GM23338 (cell line): ENCODE data around the gene LCE1F. TPM values are rescaled to one million over a fixed set of nuclear protein-coding genes. Genes with fewer than 3 reads are reported as not detected.
A peak's percentile ranks its signal among the peaks of the same experiment; 100 is the strongest.

Source experiments
- ATAC-seq: fragments of 200-7000 bp; cut with Tn5 transposase; 3 replicates; pipeline ENCODE4 v1.9.1; 2020
- DNase-seq: peaks from one replicate; pipeline ENCODE4 v3.0.0-alpha.2; 2015; ENCODE audit warnings: low spot score
- H2AFZ ChIP-seq: fragments of 200-600 bp; sonication (generic); 2 replicates; pipeline ENCODE4 v1.8.0; 2016; ENCODE audit warnings: antibody characterized with exemption, mild to moderate bottlenecking, moderate library complexity
- H3F3A ChIP-seq: fragments of 200-600 bp; sonication (generic); replicated peaks from 2 replicates; pipeline ENCODE4 v1.8.0; 2017; ENCODE audit warnings: antibody characterized with exemption, mixed run types, low read depth
- H3K27ac ChIP-seq: fragments of 200-600 bp; sonication (generic); 2 replicates; pipeline ENCODE4 v1.6.1; 2016; ENCODE audit warnings: low read depth
- H3K27me3 ChIP-seq: fragments of 200-600 bp; sonication (generic); 2 replicates; pipeline ENCODE4 v1.8.0; 2016; ENCODE audit warnings: mild to moderate bottlenecking, mixed run types, moderate library complexity; ENCODE audit not compliant: insufficient read depth
- H3K36me3 ChIP-seq: fragments of 200-600 bp; sonication (generic); 2 replicates; pipeline ENCODE4 v1.8.0; 2016; ENCODE audit warnings: mild to moderate bottlenecking; ENCODE audit not compliant: insufficient read depth
- H3K4me1 ChIP-seq: fragments of 200-600 bp; sonication (generic); 2 replicates; pipeline ENCODE4 v1.8.0; 2016; ENCODE audit warnings: mild to moderate bottlenecking, moderate library complexity; ENCODE audit not compliant: insufficient read depth
- H3K4me2 ChIP-seq: fragments of 200-600 bp; sonication (generic); 2 replicates; pipeline ENCODE4 v1.7.1; 2017; ENCODE audit warnings: mixed run types
- H3K4me3 ChIP-seq: fragments of 200-600 bp; sonication (generic); 2 replicates; pipeline ENCODE4 v1.6.1; 2016; ENCODE audit warnings: mixed run types
- H3K79me2 ChIP-seq: fragments of 200-600 bp; sonication (generic); replicated peaks from 2 replicates; pipeline ENCODE4 v1.8.0; 2017; ENCODE audit warnings: mild to moderate bottlenecking; ENCODE audit not compliant: insufficient read depth
- H3K9me2 ChIP-seq: fragments of 200-600 bp; sonication (generic); 2 replicates; pipeline ENCODE4 v1.8.0; 2017; ENCODE audit not compliant: insufficient read depth
- H4K20me1 ChIP-seq: fragments of 200-600 bp; sonication (generic); replicated peaks from 2 replicates; pipeline ENCODE4 v1.8.0; 2017; ENCODE audit warnings: mild to moderate bottlenecking; ENCODE audit not compliant: insufficient read depth
- H3K27ac Mint-ChIP-seq: 2 replicates; pipeline ENCODE4 v1.8.0; 2020; ENCODE audit warnings: inconsistent platforms, mild to moderate bottlenecking, moderate library complexity, mixed read lengths
- H3K27me3 Mint-ChIP-seq: 3 replicates; pipeline ENCODE4 v1.8.0; 2022; ENCODE audit warnings: low read depth, mild to moderate bottlenecking, moderate library complexity, mixed read lengths, inconsistent platforms; ENCODE audit not compliant: insufficient read depth, poor library complexity
- H3K36me3 Mint-ChIP-seq: 3 replicates; pipeline ENCODE4 v1.8.0; 2021; ENCODE audit warnings: low read depth, mild to moderate bottlenecking, inconsistent platforms, moderate library complexity, mixed read lengths
- H3K4me1 Mint-ChIP-seq: 3 replicates; pipeline ENCODE4 v1.8.0; 2020; ENCODE audit warnings: mild to moderate bottlenecking, inconsistent platforms, mixed read lengths
- H3K4me3 Mint-ChIP-seq: 3 replicates; pipeline ENCODE4 v1.8.0; 2021; ENCODE audit warnings: moderate library complexity, mild to moderate bottlenecking, inconsistent platforms, mixed read lengths
- H3K9me3 Mint-ChIP-seq: 3 replicates; pipeline ENCODE4 v1.8.0; 2020; ENCODE audit warnings: moderate library complexity, mild to moderate bottlenecking, inconsistent platforms, mixed read lengths
- CTCF ChIP-seq, 2 experiments: fragments of 200-600 bp in 1 of 2; sonication (generic) in 1 of 2; conservative IDR thresholded peaks; 2 replicates each; pipeline versions ENCODE4 v1.5.1 to v1.6.1; 2016 to 2017; ENCODE audit warnings: antibody characterized with exemption in 2 of 2, low read depth in 2 of 2, mild to moderate bottlenecking in 2 of 2, moderate library complexity in 1 of 2
- JUNB ChIP-seq: IDR thresholded peaks from one replicate; pipeline ENCODE4 v1.6.1; 2016; ENCODE audit warnings: antibody characterized with exemption; ENCODE audit not compliant: unreplicated experiment
- POLR2AphosphoS5 ChIP-seq: IDR thresholded peaks from 2 replicates; pipeline ENCODE4 v1.6.1; 2016; ENCODE audit warnings: antibody characterized with exemption, low read depth
- REST ChIP-seq: IDR thresholded peaks from one replicate; pipeline ENCODE4 v1.6.1; 2018; ENCODE audit warnings: antibody characterized with exemption; ENCODE audit not compliant: unreplicated experiment
- ZNF114 ChIP-seq: fragments of 250-450 bp; sonication (Bioruptor Pico); IDR thresholded peaks from 2 replicates; pipeline ENCODE4 v1.5.0; 2020; ENCODE audit warnings: mild to moderate bottlenecking, moderate library complexity
- ZNF462 ChIP-seq: fragments of 250-450 bp; sonication (Bioruptor Pico); IDR thresholded peaks from 2 replicates; pipeline ENCODE4 v1.5.0; 2020; ENCODE audit warnings: mild to moderate bottlenecking, moderate library complexity
- polyA plus RNA-seq: library from polyadenylated mRNA; unstranded; fragments of >200 nt; fragmentation: Nextera tagmentation; extraction: Ambion mirVana; gene quantifications from 2 replicates; pipeline ENCODE4 v1.2.1, GENCODE V29; 2016
- total RNA-seq: library from RNA; depleted of rRNA; stranded (reverse); fragments of >200 nt; shearing (Covaris generic); gene quantifications from 2 replicates; pipeline ENCODE4 v1.2.3, GENCODE V29; 2014

LCE1F gene
- total and polyA plus RNA-seq, 2 experiments from 2014 or later, result not detected

- Histone ChIP-seq H3K9me2 (peaks cover 2% of the 10 kb centered on the region; the same call in 1 of the 2 replicates), H3K4me2 (no peak overlapping the region), H3K27me3 (no peaks in the 10 kb centered on the region), H3K36me3 (no peaks in the 10 kb centered on the region), H3K27ac (no peak overlapping the region), H3K4me1 (no peaks in the 10 kb centered on the region), H4K20me1 (no peaks in the 10 kb centered on the region), H2AFZ (peak overlapping the region; percentile 74; the same call in 1 of the 2 replicates), H3K4me3 (no peak overlapping the region), H3F3A (no peaks in the 10 kb centered on the region), H3K79me2 (no peaks in the 10 kb centered on the region)
- DNase-seq, result peak; percentile 81
- ATAC-seq, result peak; percentile 86
- TF ChIP-seq CTCF (conservative IDR thresholded peaks at IDR 0.05; ENCODE audit: low read depth in 2 of 2) (peak; percentile 70 to 71), REST (no peak), ZNF114 (CRISPR knock-in tag) (no peak), JUNB (no peak), ZNF462 (no peak), POLR2AphosphoS5 (no peak)
- Mint-ChIP-seq H3K4me1 (no peaks in the 10 kb centered on the region), H3K4me3 (no peak overlapping the region), H3K9me3 (peaks cover 5% of the 10 kb centered on the region; the same call in 2 of the 3 replicates), H3K27ac (no peak overlapping the region), H3K27me3 (peaks cover 8% of the 10 kb centered on the region), H3K36me3 (no peaks in the 10 kb centered on the region)
Measured at GRCh38 chr1:152777510-152778137, 2.7 kb downstream of the LCE1F start.
